GM12874 (cell line): ENCODE measurements around the gene SYNGAP1.

ENCODE experiments used
- TF ChIP-seq, protein P1 (sequence below): IDR thresholded peaks from 2 replicates; pipeline ENCODE4 v1.5.1; 2011; ENCODE audit warnings: low read depth, mild to moderate bottlenecking, control low read depth, low read length, moderate library complexity; ENCODE audit not compliant: insufficient read depth

SYNGAP1 gene

DNA sequence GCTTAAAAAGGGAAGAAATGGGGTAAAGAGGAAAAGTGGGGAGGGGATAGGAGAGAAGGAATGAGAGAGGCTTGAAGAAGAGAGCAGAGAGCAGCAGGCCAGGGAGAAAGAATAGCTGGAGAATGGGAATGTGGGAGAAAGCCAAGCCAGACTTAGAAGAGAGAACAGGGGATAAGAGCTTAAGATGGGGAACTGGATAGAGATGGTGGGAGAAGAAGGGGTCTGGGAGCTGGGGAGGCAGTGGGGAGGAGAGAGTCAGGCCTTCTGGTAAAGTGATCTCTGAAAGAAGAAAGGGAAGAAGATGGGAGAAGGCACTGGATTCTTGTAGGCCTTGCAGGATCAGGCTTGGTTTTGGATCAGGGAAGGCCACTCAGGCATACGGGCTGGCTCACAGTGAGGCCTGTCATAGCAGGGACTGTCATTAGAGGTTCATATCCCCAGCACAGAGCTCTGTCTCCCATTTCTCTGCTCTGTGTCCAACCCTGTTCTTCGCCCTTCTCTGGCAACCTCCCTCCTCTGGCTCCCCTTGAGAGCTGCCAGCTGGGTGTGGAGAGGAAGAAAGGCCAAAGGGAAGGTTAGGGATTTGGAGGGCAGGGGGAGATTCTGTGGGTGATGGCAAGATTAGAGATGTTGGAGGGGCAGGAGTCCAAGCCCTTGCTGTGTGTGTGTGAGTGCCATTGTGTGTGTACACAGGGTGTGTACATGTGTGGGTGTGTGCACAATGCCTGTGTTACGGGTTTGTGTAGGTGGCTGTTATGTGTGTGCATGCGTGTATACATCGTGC is 9.3 kb downstream of the SYNGAP1 start:
- TF ChIP-seq, protein P1, sequence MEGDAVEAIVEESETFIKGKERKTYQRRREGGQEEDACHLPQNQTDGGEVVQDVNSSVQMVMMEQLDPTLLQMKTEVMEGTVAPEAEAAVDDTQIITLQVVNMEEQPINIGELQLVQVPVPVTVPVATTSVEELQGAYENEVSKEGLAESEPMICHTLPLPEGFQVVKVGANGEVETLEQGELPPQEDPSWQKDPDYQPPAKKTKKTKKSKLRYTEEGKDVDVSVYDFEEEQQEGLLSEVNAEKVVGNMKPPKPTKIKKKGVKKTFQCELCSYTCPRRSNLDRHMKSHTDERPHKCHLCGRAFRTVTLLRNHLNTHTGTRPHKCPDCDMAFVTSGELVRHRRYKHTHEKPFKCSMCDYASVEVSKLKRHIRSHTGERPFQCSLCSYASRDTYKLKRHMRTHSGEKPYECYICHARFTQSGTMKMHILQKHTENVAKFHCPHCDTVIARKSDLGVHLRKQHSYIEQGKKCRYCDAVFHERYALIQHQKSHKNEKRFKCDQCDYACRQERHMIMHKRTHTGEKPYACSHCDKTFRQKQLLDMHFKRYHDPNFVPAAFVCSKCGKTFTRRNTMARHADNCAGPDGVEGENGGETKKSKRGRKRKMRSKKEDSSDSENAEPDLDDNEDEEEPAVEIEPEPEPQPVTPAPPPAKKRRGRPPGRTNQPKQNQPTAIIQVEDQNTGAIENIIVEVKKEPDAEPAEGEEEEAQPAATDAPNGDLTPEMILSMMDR: no peak

DNA sequence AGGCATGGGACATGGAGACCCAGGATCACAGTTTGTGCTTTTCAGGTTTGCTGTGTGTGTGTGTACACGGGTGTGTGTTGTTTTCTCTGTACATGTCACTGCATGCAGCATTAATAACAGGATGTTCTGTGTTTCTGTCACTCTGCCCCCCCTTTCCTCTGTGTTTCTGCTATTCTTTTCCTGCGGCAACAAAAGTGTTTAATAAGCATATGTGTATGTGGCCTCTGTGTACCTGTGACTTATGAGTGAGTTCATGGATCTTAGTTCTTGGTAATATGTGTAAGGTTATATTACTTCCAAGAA is 9.8 kb downstream of the SYNGAP1 start:
- TF ChIP-seq, protein P1: no peak

DNA sequence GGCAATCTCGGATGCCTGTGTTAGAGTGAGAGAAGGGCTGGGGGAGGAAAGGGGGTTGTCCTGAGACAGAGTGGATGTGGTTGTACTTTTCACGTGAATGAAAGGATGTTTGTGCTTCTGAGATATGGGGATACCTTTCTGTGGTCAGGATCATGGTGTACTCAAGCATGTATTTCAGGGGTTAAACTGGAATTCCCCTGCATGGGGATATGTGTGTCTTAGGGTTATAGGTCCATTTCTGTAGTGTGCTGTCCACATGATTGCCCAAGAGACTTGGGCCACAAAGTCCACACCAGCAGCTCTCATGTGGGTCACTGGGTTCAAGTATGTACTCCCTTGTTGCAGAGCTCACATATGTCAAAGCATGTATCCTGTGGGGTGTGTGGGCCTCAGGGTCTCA is 10.5 kb downstream of the SYNGAP1 start:
- TF ChIP-seq, protein P1: no peak

DNA sequence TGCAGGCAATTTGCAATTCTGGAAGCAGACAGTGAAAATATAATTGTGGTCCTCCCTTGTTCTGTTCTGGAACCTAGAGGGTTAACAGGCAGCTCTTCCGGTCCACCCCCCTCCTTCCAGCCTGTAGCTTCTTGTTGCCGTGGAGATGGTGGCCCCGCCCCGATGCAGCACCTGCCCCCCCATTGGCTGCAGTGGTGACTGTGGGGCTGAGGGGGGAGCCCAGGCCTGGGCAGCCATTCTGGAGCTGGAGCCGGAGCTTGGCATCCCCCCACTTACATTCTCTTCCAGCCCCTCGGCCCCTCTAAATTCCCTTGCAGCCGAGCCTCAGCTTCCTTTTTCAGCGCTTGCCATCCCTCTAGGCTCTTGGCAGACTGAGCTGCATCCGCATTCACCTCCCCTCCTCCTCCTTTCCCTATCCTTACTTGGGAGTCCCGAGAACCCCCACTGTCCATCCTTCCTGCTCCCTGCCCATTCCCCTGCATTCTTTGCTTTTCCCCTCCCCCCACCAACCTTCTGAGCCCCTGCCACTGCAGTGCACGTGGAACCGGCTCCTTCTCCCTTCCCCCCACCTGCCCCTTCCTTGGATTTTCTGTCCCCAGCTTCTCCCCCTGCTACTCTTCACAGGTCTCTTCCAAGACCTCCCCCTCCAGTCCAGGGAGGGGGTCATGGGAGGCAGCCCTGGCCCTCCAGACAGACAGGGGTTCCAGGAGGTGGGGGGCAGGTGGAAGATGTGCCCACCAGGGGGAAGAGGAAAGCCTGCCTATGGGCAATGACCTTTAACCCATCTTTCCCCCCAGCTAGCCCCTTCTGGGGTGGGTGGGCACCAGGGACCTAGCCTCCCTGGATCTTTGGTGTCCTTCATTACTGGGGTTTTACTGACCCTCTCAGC is 11.4 kb downstream of the SYNGAP1 start:
- TF ChIP-seq, protein P1: no peak

DNA sequence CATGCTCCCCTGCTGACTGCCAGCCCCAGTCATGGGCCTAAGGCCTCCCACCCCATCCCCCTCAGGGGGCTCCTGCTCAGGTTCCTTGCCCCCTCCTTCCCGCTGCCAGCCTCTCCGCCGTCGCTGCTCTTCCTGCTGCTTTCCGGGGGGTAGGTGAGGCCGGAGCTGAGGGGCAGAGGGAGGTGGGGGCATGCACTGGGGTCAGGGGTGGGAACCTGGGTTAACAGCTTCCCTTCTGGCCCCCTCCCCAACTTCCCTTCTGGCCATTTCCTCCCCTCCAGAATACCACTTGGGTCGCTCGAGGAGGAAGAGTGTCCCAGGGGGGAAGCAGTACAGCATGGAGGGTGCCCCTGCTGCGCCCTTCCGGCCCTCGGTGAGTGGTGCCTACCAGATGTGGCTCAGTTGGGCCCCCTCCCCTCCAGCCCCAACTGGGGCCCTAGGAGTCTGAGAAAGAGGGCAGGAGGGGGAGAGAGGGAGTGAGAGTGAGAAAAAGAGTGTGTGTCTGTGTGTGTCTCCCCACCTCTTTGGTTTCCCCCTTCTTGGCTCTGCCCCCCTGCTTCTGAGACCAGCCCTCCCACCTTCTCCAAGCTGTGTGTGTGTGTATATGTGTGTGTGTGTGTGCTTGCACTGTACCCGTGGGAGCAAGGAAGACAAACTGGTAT is 12.1 kb downstream of the SYNGAP1 start:
- TF ChIP-seq, protein P1: no peak

DNA sequence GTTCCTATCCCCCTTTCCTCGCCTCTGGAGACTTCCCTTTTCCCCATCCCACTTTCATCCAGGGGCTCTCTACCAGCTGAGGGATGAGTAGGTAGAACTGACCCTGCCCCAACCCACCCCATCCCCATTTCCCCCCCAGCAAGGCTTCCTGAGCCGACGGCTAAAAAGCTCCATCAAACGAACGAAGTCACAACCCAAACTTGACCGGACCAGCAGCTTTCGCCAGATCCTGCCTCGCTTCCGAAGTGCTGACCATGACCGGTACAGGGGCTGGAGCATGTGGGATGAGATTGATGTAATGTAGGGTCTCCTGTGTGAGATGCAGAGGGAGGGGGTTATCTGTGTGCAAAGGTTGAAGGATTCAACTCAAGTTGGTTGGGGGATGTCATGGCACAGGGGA is 12.7 kb downstream of the SYNGAP1 start:
- TF ChIP-seq, protein P1: no peak

DNA sequence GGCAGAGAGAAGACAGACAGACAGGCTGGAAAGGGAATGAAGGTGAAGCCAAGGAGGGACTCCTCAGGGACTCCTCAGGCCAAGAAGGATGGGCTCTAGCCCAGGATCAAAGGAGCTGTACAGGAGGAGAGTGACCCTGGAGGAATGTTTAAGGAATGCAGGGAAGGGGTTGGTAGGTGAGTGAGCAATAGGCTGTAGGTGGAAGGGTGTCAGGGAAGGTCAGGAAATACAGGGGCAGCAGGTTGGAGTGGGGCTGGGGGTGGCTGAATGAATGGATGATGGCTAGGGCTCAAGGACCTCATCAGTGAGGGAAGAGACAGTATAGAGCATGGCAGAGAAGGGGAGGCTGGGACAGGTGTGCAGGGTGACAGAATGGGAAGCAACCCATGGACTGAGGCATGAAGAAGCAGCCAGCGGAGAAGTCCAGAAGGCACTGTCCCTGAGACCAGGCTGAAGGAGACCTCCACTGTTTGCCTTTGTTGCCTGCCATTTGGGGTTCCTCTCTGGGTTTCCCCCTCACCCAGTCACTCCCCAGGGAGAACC is 13.2 kb downstream of the SYNGAP1 start:
- TF ChIP-seq, protein P1: no peak
